ENCODE data around the gene GMDS. TPM values are rescaled to one million over a fixed set of nuclear protein-coding genes. Genes with fewer than 3 reads are reported as not detected.

The GMDS gene
- total RNA-seq, 1 donor from 2014 or later = 6.2 TPM

DNA sequence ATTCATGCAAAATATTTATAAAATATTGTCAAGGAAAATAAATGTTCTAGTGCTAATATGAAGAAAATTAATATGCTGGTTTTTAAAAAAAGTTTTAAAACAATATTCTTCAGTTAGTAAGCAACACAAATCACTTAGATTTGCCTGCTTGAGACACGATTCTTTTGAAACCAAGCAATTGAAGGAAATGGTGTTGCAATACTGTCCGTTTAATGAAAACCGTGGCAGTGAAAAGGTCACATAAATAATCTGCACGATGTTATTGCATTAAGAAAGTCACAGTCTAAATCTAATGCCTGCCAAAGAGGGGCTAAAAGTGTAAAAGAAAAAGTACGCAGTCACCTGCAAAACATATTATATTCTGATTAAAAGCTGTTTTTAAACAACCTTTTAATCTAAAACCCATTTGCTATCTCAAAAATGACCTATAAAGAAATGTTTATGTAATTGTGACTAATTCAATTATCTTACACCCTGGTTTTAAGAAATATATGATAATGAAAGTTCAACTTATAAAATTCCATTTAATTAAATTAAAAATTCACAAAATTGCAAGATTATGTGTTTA, 143.0 kb downstream of the GMDS start:
- DNase-seq (ENCODE audit: low read depth in 2 of 2) = peak in 1 of 2 donors; percentile 34

GRCh38 chr6:2101213-2101612, 144.2 kb downstream of the GMDS start:
- DNase-seq (ENCODE audit: low read depth in 2 of 2) = no peak

DNA sequence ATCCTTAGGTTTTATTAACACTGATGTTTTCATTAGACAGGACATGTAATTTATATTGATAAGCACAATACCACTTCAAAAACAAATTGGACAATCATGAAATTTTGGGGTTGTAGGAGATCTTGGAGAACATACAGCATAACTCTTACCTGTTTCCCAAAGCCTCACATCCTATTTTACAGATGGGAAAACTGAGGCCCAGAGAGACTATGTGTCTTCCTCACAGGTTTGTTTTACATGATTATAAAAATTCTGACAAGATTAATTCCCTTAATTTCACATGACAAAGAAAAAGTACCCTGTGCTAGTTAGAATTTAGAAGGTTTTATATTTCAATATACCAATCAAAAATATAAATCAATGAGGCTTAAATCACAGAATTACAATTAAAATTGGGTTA, 145.5 kb downstream of the GMDS start:
- DNase-seq (ENCODE audit: low read depth in 2 of 2) = no peak

GRCh38 chr6:2097464-2097863, 147.9 kb downstream of the GMDS start:
- DNase-seq (ENCODE audit: low read depth in 2 of 2) = no peak

- DNase-seq (ENCODE audit: low read depth in 2 of 2) = no peak
Observed at GRCh38 chr6:2094642-2095041, 150.8 kb downstream of the GMDS start.

DNA sequence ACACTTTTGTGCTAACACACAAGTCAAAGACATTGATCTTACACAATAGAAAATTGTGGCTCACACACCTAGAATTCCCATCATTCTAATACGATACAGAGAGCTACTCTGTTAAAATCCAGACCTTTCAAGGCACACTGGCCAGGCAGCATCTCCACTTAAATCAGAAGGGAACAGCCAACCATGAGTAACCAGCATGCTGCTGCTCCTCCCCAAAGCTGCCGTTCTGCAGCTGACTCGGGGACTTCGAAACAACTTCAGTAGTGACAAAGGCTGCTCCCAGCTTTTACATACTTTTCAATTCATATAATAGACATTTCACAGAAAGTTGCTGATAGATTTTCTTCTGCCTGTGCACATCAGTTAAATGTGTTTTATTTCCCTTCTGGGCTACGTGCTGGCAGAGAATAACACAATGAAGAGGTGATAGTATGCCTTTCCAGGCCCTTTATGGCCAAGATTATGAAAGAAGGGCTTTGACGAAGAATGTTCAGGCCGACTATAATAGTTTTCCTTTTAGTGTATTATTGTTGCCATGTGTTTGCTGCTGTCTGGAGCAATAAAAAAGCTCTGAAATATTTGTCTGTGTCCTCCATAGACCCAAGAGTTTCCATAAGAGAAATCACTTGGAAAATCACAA, 159.0 kb downstream of the GMDS start:
- DNase-seq (ENCODE audit: low read depth in 2 of 2) = no peak

- no peak for DNase-seq (ENCODE audit: low read depth in 2 of 2)
Observed at GRCh38 chr6:2085657-2086056, 159.7 kb downstream of the GMDS start.

DNA sequence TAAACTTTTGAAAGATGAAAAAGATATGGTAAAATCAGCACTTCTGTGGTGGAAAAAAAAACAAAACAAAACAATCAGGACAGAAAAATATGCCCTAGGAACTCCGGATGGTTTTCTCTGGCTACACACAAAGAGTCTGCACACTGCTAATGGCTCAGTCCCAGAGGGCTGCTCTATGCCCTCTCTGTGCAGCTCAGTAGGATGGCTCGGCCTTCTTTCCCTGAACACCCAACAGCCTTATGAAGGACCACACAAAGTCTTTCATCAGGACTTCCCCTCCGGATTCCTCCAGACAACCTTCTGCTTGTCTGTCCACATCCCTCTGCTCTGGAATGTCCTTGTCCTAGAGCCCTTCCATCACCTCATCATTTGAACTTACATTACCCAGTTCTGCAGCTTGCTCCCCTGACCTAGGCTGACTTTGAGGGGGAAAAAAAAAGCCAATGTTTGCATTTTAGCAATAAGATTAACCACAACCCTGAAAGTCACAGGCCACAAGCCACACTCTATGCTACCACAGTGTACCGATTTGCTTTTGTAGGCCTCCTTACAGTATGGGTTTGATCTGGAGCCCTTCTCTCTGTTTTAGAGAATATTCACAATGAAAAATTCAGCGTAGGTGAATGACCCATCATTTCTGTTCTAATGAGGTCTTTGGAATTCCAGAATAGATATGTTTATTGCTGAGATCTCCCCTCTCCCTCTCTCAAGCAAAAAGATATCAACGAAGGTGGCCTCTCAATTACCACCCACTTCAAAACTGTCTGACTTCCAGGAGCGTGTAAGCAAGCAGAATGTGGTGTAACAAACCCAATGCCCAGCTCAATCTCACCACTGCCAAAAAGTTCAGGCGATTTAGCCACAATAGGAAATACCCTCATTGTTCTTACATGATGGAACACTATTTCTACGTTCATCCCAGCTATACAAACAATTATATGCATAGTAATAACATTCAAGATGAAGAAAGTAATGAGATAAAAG, 164.0 kb downstream of the GMDS start:
- peak in 1 of 2 donors; percentile 25 for DNase-seq (ENCODE audit: low read depth in 2 of 2)

DNA sequence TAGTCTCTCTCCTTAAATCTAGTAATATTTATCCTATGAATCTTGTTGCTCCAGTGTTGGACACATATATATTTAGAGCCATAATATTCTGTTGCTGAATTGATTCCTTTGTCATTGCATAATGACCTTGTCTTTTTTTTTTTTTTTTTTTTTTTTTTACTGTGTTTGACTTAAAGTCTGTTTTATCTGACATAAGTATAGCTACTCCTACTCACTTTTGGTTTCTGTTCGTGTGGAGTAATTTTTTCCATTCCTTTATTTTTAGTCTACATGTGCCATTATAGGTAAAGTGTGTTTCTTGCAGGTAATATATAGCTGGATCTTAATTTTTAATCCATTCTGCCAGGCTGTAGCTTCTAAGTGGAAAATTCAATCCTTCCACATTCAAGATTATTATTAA, 166.5 kb downstream of the GMDS start:
- DNase-seq (ENCODE audit: low read depth in 2 of 2) = no peak

- DNase-seq (ENCODE audit: low read depth in 2 of 2) = peak; percentile 44 to 53
Observed at GRCh38 chr6:2077826-2078225, 167.6 kb downstream of the GMDS start.

DNA sequence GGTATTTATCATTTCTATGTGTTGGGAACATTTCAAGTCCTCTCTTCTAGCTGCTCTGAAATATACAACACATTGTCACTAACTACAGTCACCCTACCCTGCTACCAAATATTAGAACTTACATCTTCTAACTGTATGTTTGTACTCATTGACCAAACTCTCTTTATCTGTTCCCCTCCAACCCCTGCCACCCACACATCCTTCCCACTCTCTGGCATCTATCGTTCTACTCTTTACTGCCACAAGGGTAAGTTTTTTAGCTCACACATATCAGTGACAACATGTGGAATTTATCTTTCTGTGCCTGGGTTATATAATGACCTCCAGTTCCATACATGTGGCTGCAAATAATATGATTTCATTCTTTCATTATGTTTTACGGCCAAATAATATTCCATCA, 171.9 kb downstream of the GMDS start:
- DNase-seq (ENCODE audit: low read depth in 2 of 2) = no peak

DNA sequence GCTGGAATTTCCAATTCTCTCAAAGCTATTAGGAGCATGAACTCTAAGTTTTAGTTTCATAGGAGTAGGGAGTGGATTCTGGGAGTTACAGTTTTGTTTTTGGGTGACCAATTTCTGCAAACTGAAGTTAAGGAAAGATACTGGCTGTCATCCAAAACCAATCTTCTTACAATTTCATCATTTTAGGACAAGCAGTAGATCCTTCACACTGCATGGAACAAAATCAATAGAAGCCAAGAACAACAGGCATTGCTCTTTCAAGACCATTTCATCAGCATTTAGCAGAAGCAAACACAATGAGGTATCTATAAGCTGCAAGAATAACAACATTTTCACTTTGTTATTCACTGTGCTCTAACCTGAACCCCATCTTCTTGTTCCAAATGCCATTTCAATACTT, 173.0 kb downstream of the GMDS start:
- DNase-seq (ENCODE audit: low read depth in 2 of 2) = no peak

GRCh38 chr6:2063547-2063946, 181.9 kb downstream of the GMDS start:
- DNase-seq (ENCODE audit: low read depth in 2 of 2) = no peak

DNA sequence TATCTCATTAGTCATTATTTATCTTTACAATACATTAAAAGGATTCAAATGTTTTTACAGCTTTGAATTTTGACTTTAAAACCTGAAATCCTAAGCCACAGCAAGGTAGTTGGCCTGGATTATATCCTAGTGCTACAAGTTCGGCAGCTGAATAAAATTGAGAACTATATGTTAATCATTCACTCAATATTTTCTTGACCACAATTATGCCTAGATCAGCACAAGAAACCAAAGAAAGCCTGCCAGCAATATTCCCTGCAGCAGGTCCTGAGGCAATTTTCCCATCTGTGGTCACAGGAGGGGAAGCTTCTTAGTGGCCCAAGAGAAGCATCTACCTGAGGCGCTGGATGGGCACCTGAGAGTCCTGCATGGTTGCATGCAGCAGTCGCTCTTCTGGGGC, 183.5 kb downstream of the GMDS start:
- no peak for DNase-seq (ENCODE audit: low read depth in 2 of 2)

- no peak for DNase-seq (ENCODE audit: low read depth in 2 of 2)
Observed at GRCh38 chr6:2055911-2056310, 189.5 kb downstream of the GMDS start.

- DNase-seq (ENCODE audit: low read depth in 2 of 2) = no peak
Observed at GRCh38 chr6:2055143-2055542, 190.3 kb downstream of the GMDS start.

- no peak for DNase-seq (ENCODE audit: low read depth in 2 of 2)
Observed at GRCh38 chr6:2054516-2055067, 190.8 kb downstream of the GMDS start.

- no peak for DNase-seq (ENCODE audit: low read depth in 2 of 2)
Observed at GRCh38 chr6:2053691-2054090, 191.7 kb downstream of the GMDS start.

GRCh38 chr6:2047855-2048254, 197.6 kb downstream of the GMDS start:
- DNase-seq (ENCODE audit: low read depth in 2 of 2) = no peak

- no peak for DNase-seq (ENCODE audit: low read depth in 2 of 2)
Observed at GRCh38 chr6:2044192-2044591, 201.2 kb downstream of the GMDS start.

DNA sequence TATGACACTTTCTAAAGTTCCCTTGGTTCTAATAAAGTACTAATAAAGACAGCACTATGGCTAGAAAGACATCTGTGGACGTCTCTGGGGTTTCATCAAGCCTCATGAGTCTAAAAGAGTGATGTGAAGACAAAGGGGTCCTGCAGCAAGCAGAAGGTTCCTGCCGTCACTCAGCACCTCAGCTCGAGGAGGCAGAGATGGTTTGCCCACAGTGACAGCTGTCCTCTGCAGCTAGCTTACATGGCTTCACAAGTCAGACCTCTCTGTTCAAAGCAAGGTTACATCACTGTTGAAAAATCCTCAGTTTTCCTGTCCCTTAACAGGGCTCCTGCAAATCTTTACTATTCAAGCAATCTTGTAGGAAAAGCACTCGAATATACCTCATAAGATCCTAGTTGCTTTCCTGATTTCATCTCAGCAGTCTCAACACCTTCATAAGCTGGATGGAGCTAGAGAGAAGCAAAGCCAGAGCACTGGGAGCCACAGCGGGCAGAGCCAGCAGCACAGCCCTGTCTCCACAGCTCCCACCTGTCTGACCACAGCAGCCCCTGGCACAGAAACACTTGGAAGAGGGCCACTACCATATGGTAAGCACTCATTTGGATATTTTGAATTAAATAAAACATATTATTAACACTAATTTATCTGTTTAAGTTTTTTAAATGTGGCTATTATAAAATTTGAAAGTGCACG, 202.3 kb downstream of the GMDS start:
- no peak for DNase-seq (ENCODE audit: low read depth in 2 of 2)

DNA sequence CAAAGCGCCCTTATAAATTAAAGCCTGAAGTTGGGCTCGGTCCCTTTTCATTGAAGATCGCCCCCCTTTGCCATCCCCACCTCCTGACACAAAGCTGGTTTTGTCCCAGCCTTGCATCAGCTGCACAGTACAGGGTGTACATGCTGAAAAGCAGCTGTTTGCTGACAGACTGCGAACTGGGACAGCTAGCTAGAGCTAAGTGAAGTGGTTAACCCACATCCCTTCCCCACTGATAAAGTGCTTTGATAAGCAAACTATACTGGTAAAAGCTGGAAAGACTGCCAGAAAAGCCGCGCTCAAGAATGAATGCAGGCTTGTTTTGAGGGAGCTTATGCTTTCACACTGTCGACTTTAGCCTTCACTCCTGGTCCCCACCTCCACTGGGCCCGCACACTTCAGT, 207.3 kb downstream of the GMDS start:
- DNase-seq (ENCODE audit: low read depth in 2 of 2) = no peak

Data from dermis microvascular lymphatic vessel endothelial cell (primary cell).